SKM-1 treated with dmso at 0.1 percent for 144 hours (cell line): ENCODE data around the gene WDSUB1.

Experiments
- DNase-seq: peaks from one replicate; lab custom pipeline; 2025; ENCODE audit not compliant: unreplicated experiment; lab: John Stamatoyannopoulos, UW

The WDSUB1 gene

DNA sequence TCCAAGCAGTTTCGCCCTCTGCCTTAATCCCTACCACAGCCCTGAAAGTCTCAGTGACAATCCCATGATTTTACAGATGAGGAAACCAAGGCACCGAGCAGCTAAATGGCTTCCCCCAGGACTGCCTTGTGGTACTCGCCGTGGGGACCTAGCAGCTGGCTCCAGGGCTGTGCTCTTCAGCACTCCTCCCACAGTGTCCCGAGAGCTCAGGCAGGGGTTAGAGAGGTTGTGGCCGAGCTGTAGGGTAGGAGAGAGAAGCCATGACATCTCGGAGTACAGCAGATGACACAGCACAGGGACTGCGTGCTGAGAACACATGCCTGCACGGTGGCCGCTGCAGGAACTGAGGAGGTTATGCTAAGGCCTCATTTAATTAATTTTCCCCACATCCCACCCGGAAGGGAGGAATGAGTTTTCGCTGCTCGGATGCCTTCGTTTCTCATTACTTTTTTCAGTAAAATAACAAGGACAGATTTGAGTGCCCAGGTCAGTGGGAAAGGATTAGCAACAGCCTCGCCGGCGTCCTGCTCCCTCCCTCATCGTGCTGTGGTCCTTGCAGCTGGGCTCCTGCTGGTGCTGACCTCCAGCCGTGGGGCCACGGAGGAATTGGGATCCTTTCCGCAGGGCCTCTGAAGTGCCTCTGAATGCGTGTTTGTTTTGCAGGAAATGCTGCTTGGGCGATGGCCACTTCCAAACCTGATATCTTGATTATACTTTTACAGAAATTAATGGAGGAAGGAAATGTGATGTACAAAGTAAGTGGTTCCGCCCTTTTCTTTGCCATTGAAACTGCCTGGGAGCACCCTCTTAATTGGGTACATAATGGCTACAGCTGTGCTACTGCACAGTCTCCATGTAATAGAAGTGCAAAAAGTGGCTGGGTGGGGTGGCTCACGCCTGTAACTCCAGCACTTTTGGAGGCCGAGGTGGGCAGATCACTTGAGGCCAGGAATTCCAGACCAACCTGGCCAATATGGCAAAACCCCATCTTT lies 61.2 kb downstream of the WDSUB1 start:
- DNase-seq: no peak

DNA sequence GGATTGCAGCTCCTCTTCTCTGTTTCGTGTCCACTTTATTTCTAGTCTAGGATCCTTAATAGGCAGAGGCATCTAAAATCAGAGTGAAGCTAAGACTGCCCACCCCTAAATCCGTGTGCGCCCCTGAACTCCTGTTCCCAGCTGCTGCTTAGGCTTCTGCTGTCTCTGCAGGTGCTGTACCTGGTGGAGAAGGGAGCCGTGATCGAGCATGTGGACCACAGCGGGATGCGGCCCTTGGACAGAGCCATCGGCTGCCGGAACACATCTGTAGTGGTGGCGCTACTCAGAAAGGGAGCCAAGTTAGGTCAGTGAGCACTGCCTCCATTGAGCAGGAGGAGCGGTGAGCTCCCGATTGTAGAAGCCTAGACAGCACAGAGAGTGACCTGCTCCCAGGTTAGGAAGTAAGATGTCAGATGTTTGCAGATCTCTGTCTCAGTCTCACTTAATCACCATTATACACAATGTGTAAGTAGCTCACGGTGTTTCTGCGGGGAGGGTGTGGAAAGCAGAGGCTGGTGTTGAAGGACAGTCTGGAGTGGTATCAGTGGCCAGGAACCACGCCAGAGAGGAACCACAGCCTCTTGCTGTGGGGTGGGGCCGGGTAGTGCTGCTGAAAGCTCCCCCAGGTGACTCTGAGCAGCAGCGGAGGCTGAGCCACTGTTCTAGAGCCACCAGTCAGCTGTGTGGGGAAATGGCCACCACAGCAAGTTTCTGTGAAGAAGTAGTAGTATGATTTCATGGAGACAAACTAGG lies 62.3 kb downstream of the WDSUB1 start:
- DNase-seq: no peak

DNA sequence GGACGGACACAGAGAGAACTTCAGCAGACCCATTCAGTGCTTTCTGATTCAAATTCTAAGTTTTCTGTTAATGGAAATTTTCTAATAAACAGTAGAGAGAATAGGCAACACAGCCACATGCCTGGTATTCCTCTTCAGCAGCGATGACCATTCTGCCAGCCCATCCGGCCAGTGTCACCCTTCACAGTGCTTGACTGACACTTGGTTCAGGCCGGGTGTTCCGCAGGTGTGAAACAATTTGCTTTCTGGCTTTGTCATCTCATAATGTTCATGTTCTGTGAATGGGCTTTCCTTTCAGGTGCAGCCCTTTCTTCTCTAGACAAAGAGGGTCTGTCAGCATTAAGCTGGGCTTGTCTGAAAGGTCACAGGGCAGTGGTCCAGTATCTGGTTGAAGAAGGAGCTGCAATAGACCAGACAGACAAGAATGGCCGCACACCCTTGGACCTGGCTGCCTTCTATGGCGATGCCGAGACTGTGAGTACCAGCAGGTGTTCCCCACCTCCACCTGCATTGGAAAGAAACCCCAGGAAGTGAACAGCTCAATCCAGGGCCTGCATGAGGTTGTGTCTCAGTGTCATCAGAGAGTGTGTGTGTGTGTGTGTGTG lies 67.0 kb downstream of the WDSUB1 start:
- no peak for DNase-seq

DNA sequence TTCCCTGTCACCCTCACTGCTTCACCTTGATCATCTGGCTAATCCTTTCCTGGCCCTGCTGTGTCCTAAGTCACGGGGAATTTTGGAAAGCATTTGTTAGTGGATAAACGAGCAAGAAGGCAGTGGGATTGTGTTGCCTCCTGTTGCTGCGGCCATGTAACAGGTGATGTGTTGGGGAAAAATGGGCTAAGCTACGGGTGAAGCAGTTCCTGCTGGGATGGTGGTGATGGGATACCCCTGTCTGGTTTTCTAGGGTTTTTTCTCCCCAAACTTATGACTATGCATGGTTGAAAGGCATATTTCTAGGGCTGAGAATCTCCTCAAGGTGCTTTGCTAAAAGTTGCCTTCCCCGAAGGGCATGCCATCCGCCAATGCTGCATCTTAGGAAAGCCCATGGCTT lies 68.1 kb downstream of the WDSUB1 start:
- no peak for DNase-seq

DNA sequence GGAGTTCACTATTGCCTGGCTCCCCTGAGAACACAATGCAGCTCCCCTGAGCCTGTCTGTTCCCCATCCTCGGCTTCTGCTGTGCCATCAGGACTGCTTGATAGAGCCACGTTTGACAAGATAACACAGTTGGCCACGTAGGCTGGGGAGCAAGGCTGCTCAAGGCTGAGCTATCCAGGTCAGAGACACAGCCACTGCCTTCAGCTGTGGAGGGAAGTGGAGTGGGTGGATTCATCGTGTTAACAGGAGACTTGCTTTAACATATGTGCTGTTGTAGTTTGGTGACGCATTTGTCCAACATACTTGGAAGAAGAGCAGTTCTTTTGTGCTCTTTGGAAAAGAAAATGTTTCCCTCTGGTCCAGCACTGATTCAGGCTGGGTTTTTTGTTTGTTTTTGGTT lies 68.8 kb downstream of the WDSUB1 start:
- DNase-seq: no peak

DNA sequence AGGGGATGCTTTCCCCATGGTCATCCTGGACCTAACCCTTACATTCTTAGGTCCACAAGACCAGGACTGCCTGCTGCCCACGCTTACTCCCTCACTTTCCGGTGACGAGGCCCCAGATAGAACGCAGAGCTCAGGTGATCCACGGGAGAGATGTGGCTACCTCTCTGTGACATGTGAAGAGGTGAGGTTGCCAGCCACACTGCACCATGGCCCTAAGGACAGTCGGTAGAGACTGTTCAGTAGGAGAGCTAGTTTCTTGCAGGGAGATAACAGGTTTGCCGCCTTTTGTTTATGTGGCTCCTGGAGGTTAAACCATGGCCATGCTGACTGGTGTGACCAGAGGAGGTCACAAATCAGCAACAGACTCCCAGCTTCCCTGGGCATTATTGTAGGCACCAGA lies 71.4 kb downstream of the WDSUB1 start:
- DNase-seq: no peak

DNA sequence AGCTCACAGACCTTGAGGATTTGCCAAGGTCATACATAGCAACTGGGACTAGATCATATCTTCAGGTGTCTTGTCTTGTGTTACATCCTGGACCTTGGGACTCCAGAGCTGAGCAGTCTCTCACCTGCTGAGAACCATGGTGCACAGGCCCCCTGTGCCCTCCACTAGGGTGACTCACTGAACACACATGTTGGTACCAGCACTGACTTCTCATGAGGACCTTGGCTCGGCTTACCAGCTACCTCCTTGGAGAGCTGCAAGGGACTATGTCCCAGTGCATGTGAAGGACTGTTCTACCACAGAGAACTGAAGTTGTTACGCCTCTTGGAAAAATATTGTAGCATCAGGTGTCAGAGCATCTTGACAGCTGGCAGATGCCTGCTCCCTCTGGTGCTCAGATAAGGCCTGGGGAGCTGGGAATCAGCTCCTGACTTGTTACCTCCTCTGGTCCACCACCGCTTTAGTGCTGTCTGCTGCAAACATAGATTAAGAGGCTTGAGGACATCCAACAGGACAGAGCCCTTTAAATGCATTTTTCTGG lies 72.1 kb downstream of the WDSUB1 start:
- no peak for DNase-seq

DNA sequence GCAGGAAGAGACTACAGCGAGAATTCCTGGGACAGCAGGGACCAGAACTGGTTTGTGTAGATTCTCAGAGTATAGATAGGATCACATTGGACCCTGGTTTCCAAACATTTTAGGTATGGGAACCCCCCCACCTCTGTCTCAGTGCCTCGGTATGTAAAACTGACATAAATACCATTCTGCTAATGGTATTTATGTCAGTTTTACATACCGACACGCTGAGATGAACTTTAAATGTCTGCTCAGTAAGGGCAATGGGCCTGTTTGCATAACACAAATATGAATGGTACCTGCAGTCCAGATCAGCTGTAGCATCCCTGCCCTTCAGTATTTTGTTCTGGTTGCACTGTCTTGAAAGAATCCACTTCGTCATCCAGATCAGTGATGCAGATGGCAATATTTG lies 73.2 kb downstream of the WDSUB1 start:
- DNase-seq: no peak

DNA sequence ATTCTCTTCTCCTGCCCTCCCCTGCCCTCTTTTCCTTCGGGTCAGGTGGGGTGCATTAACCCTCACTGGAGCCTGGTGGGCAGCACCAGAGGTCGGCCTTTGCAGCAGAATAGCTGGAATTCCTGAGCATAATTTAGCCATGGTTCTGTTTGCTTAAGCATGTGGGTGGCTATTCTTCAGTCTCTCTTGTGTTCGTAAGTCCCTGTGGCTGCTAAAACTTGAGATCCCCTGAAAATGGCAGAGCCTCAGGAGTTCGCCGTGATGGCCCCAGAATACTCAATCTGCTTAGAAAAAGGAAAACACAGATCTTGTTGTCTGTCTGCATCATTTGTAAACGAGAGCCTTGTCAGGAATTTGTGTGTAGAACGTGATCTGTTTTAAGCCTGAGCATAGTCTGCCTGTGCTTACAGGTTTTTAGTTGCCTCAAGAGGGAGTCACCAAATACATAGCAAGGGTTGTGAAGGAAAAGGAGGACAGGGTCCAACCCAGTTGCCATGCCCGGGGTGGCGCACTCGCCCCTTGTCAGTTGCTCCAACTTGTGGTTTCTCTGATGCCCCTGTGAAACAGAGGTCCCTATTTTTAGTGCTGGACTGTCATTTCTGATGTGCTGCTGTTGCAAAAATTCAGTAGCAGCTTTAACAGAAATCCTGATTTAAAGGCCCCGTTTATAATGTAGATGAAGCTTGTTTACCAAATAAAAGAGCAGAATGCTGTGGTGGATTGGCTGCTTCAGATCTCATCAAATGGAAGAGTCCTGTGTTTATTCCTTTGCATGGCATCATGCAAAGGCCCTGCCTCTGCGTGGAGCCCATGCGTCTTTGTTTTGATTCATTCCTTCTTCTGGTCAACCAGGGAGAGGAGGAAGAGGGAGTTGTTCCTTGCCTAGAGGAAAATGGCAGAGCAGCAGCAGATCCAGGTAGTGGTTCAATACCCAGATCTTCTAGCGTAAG lies 74.8 kb downstream of the WDSUB1 start:
- no peak for DNase-seq

DNA sequence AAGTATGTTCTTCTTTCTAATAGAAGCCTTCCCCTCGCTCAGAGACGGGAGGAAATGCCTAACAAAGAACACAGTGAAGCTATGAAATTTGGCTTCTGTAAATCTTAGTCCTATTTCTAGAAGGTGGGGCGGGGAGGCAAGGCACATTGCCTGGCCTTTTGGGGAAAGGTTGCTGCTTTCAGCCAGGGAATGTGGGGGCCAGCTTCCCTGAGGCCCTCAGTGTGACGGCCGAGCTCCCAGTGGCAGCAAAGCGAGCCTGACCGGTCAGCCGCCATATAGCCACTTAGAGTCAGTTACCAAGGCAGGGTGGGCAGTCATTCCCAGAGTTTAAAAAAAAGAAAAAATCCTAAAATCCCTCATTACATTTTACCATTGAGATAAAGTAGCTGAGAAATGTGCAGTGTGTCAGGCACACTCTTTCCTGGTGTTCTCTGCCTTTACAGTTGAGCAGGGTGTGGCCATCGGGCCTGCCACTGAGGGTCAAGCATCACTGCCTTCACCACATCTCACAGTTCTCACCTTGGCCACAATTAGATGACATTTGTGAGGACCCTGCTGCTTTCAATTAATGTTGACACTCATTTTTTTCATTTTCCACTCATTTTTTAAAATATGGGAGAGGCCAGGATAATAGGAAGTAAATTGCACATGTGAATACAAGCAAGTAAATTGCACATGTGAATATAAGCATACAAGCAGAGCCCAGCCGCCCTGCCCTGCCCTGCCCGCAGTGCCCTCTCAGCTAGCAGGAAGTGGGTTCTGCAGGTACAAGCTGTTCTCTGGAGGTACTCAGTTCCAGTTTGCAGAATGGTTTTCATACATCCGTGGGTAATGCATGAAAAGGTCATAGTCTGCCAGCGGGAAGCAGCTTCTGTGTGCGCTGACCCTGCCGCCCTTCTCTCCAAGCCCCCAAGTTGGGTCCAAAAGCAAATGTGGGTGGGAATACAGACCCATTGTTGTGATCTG lies 76.9 kb downstream of the WDSUB1 start:
- DNase-seq: no peak

DNA sequence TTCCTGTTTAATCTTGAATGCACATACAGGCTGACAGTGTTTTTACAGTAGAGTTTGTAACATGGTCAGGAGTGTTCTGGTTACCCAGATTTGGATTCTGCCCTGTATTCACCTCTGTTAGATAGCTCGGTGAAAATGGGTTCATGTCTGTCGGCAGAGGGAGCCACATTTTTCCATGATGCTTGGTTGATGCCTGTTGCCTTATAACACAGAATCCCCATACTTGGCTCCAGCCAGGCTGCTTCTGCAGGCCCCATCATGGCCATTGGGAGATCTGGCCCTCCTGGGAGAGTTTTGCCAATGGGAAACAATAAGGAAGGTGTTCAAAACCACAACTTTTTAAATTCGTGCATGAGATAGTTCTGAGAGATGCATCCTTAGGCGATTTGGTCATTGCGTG lies 78.1 kb downstream of the WDSUB1 start:
- no peak for DNase-seq

DNA sequence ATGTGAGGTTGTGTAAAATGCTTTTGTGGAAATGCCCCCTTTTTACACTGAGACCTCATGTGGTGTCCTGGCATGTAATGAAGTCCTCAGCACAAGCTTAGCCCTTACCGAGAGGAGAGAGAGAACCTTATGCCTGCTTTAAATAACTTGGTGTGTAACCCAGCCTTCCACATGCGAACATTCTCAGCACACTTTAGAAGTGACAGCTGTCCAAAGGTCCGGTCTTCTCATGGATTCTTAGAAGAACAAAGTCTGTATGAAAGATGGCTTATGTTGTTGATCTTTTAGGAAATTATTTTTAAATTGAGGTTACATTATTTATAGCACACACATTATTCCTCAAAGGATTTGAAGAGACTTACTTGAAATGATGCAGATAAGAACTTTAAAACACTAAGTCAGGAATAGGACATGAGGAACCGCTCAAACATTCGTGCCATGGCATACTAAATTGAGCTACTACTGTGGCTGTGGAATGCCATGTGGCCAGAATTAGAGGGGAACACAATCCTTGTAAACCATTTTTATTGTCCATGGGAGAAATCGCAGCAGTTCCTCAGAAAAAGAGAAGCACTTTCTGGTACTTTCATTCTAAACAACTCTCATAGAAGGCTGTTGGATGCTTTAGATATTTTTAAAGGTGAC lies 79.6 kb downstream of the WDSUB1 start:
- DNase-seq: no peak

DNA sequence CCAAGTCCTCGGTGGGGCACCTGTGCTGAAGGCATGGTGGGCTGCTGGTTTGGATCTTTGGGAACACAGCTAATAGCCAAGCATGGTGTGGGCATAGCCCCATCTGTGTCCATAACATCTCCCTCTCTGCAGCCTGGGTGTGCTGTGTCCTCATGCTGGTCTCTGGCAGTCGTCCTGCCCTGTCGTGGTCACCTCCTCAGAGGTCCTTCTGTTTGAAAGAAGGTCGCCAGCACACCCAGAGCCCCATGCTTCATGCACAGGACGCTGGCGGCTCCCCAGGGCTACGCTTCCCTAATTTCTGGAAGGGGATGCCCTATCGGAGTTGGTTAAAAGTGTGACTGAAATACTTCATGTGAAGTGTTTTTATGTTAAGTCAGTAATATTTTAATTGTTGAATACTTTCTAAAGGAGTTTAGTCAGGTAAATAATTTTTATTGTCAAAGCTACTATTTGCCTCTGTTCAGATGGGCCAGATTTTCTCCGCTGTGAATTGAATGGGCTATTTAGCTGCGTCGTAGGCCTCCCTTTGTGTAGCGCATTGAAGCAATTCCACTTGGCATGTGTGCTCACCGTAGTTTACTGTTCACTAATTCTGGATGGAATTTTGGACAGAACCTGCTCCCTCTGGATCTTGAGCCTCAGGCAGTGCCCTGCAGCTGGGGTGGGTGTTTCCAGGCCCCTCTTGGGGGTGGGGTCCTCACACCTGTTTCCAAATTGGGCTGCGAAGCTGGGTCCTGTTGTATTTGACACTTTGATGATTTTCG lies 81.9 kb downstream of the WDSUB1 start:
- DNase-seq: no peak

DNA sequence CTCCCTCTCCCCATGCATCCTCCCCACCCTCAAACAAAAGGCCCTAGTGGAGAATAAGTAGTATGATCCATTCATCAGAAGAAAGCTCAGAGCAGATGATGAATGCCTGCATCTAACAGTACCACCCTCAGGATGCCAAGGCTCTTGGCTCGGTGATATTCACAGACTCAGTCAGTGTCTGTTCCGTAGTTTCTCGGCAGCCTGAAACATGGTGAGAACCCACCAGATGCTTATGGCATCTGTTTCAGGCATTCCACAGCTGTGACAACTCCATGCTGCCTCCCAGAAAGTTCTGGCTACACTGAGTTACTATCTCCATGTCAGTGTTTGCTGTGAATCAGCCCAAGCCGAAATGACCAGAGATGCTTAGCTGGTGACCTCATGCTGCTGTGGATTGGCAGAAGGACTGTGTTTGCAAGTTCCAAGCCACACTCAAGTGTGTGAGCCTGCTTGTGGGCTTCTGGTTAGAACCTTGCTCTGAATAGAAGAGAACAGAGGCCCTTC lies 83.9 kb downstream of the WDSUB1 start:
- no peak for DNase-seq

DNA sequence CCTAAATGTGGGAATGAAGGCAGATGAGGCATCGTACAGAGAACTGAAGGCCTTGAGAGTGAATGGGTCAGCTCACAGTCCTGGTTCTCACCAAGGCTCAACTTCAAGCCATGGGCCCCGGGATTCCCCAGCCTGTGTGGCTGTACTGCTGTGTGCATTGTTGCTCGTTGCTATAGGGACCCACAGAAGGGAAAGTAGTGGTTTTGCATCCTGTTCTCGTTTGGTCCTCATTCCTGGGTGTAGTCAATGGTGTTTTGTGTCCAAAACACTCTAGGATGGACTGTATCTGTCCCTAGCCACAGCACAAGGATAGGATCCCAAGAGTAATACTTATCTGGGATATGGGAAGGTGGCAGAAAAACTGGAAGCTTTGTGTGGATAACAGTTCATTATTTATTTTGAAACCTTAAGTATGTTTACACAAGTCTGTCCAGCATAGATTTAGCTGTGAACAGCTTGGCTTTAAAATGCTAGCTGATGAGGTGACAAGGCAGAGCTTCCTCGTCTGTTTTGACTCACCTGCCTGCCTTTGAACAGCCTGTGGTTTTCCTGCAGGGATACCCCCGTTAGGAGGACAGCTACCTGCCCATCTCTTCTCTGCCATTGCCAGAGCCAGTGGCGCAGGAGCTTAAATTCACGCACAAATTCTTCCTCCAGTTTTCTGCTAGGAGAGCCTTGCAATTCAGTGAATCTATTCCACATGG lies 85.0 kb downstream of the WDSUB1 start:
- DNase-seq: no peak

DNA sequence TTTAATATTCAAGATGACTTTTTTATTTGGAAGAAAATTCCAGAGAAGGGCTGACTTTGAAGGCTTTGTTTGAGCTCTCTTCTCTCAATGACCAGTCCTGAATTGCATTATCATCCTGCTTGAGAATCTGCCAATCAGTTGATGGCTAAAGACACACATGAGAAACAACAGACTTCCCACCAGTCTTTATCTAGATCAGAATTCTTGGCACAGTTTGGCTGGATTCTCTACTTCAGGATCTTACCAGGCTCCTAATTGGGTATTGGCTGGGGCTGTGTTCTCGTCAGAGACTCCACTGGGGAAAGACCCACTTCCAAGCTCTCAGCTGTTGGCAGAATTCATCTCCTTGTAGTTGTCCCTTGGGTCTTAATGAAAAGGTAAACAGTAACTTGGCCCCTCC lies 86.0 kb downstream of the WDSUB1 start:
- DNase-seq: no peak

DNA sequence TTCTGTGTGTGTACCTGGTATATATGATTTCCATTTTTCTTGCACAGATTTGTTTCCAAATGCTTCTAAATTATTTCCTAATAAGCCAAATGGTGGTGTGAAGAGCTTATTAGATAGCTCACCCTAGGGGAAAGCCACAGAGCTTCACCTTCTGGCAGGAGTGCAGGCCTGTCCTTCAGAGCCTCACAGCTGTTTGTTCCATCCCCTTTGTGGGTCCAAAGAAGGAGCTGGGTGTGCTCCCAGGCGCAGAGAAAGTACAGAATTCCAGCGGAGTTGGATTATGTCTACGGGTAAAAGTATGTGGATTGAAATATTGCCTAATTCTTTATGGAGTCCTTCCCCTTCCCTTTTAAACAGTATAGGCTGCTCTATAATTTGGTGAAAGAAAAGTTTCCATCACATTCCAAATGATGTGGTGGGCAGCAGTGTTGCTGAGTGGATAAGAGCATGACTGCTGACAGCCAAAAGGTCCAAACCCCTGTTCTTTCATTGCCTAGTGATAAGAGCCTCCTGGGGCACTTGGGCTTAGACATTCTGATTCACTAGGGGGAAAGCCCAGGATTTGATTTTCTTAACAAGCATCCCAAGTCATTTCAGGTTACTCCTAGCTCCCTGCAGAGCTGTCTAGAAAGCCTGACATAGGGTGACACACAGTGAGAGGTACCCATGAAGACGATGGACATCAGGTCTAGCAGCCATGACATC lies 86.6 kb downstream of the WDSUB1 start:
- DNase-seq: no peak
